H1 (cell line): ENCODE data around the gene GPR39. TPM values are rescaled to one million over a fixed set of nuclear protein-coding genes. Genes with fewer than 3 reads are reported as not detected.

Experiments used
- CTCF ChIA-PET: fragments of 300-600 bp; sonication (Branson Sonifier 250); formaldehyde crosslinking; loops from one replicate; lab custom pipeline; 2021; ENCODE audit not compliant: partially characterized antibody; lab: Charles Lee
- POLR2A ChIA-PET: fragments of 300-600 bp; sonication (Branson Sonifier 250); formaldehyde crosslinking; loops from one replicate; lab custom pipeline; 2021; ENCODE audit warnings: inconsistent platforms; ENCODE audit not compliant: partially characterized antibody; lab: Charles Lee
- DNase-seq, 2 experiments: peaks; one replicate each; pipeline versions ENCODE4 v3.0.0 to v3.0.0-alpha.2; 2010 to 2022; ENCODE audit warnings: low spot score in 2 of 2, low read depth in 1 of 2, mixed read lengths in 1 of 2
- FAIRE-seq: peaks from 2 replicates; lab custom pipeline; 2011; peaks lifted over from hg19 to GRCh38; lab: Jason Lieb, UNC
- H2AFZ ChIP-seq: 2 replicates; pipeline ENCODE4 v1.8.1; 2012; ENCODE audit warnings: low read length, inconsistent platforms
- H2AK5ac ChIP-seq: 2 replicates; pipeline ENCODE4 v1.6.1; 2013; ENCODE audit warnings: low read depth, low read length
- H2BK120ac ChIP-seq: replicated peaks from 2 replicates; pipeline ENCODE3; 2013; ENCODE audit warnings: low read depth, low read length, inconsistent platforms
- H2BK12ac ChIP-seq: 2 replicates; pipeline ENCODE4 v1.6.1; 2013; ENCODE audit warnings: low read depth, low read length
- H2BK15ac ChIP-seq: 2 replicates; pipeline ENCODE4 v1.6.1; 2013; ENCODE audit warnings: low read length
- H2BK20ac ChIP-seq: 2 replicates; pipeline ENCODE4 v1.6.1; 2013; ENCODE audit warnings: low read length
- H2BK5ac ChIP-seq: 2 replicates; pipeline ENCODE4 v1.6.1; 2013; ENCODE audit warnings: low read depth, low read length
- H3K14ac ChIP-seq: 2 replicates; pipeline ENCODE4 v1.6.1; 2013; ENCODE audit warnings: inconsistent platforms; ENCODE audit not compliant: insufficient read length
- H3K18ac ChIP-seq: 2 replicates; pipeline ENCODE4 v1.6.1; 2013; ENCODE audit warnings: low read length; ENCODE audit errors: extremely low read depth
- H3K23ac ChIP-seq: 2 replicates; pipeline ENCODE4 v1.6.1; 2013; ENCODE audit warnings: inconsistent platforms; ENCODE audit not compliant: insufficient read length
- H3K23me2 ChIP-seq: 2 replicates; pipeline ENCODE4 v1.6.1; 2013; ENCODE audit warnings: low read depth, low read length
- H3K27ac ChIP-seq: 2 replicates; pipeline ENCODE4 v1.6.1; 2011; ENCODE audit warnings: low read depth, low read length, inconsistent platforms
- H3K27me3 ChIP-seq, 4 experiments: replicated peaks in 1 of 4; 1 replicate in 1 of 4; 2 replicates in 3 of 4; pipeline versions ENCODE4 v1.6.1 to v1.8.1; 2011 to 2013; ENCODE audit warnings: low read length in 3 of 4, mild to moderate bottlenecking in 3 of 4, inconsistent platforms in 2 of 4, mixed read lengths in 2 of 4, moderate library complexity in 1 of 4; ENCODE audit not compliant: control insufficient read depth in 3 of 4, insufficient read depth in 3 of 4; ENCODE audit errors: extremely low read depth in 1 of 4
- H3K36me3 ChIP-seq, 4 experiments: 2 replicates each; pipeline versions ENCODE4 v1.6.1 to v1.8.1; 2011 to 2013; ENCODE audit warnings: mild to moderate bottlenecking in 4 of 4, low read length in 3 of 4, moderate library complexity in 2 of 4, control low read depth in 1 of 4, inconsistent platforms in 1 of 4; ENCODE audit not compliant: insufficient read depth in 4 of 4, control insufficient read depth in 2 of 4
- H3K4ac ChIP-seq: replicated peaks from 2 replicates; pipeline ENCODE3; 2013; ENCODE audit warnings: low read length, low read depth, mixed read lengths, inconsistent platforms; ENCODE audit not compliant: insufficient read length
- H3K4me1 ChIP-seq, 4 experiments: replicated peaks in 1 of 4; 1 replicate in 1 of 4; 2 replicates in 3 of 4; pipeline versions ENCODE4 v1.6.1 to v1.8.1; 2011 to 2013; ENCODE audit warnings: low read length in 3 of 4, inconsistent platforms in 2 of 4, mixed read lengths in 1 of 4; ENCODE audit not compliant: insufficient read depth in 4 of 4, control insufficient read depth in 3 of 4
- H3K4me2 ChIP-seq, 2 experiments: 2 replicates each; pipeline versions ENCODE4 v1.6.1 to v1.8.1; 2011 to 2013; ENCODE audit warnings: low read depth in 2 of 2, low read length in 2 of 2, control low read depth in 1 of 2, inconsistent platforms in 1 of 2, mild to moderate bottlenecking in 1 of 2; ENCODE audit not compliant: insufficient read depth in 1 of 2
- H3K4me3 ChIP-seq, 4 experiments: fragments of 200-600, 300-600 bp in 1 of 4; sonication (generic), shearing (Covaris generic), sonication (Bioruptor Twin) in 1 of 4; 2 replicates each; pipeline versions ENCODE4 v1.5.1 to v1.8.1; 2011 to 2016; ENCODE audit warnings: low read length in 4 of 4, low read depth in 3 of 4, control low read depth in 2 of 4, inconsistent platforms in 2 of 4, mild to moderate bottlenecking in 2 of 4, mixed read lengths in 1 of 4, moderate library complexity in 1 of 4; ENCODE audit not compliant: insufficient read depth in 2 of 4; ENCODE audit errors: extremely low read depth in 1 of 4
- H3K56ac ChIP-seq: replicated peaks from 2 replicates; pipeline ENCODE3; 2013; ENCODE audit warnings: low read depth, mild to moderate bottlenecking, mixed read lengths, low read length, inconsistent platforms; ENCODE audit not compliant: insufficient read length
- H3K79me1 ChIP-seq: 2 replicates; pipeline ENCODE4 v1.6.1; 2013; ENCODE audit warnings: low read depth, low read length, control low read depth
- H3K79me2 ChIP-seq, 2 experiments: 2 replicates each; pipeline versions ENCODE4 v1.6.1 to v1.8.1; 2012 to 2013; ENCODE audit warnings: low read length in 2 of 2, mild to moderate bottlenecking in 2 of 2, inconsistent platforms in 1 of 2; ENCODE audit not compliant: insufficient read depth in 2 of 2, control insufficient read depth in 1 of 2
- H3K9ac ChIP-seq, 4 experiments: replicated peaks in 1 of 4; 1 replicate in 1 of 4; 2 replicates in 3 of 4; pipeline versions ENCODE4 v1.6.1 to v1.8.1; 2011 to 2013; ENCODE audit warnings: low read depth in 3 of 4, low read length in 3 of 4, control low read depth in 2 of 4, mild to moderate bottlenecking in 2 of 4, moderate library complexity in 2 of 4, inconsistent platforms in 1 of 4; ENCODE audit errors: extremely low read depth in 1 of 4
- H3K9me3 ChIP-seq, 2 experiments: 2 replicates each; pipeline versions ENCODE4 v1.6.1 to v1.8.1; 2012 to 2013; ENCODE audit warnings: mild to moderate bottlenecking in 2 of 2, moderate library complexity in 2 of 2, control low read depth in 1 of 2, inconsistent platforms in 1 of 2, low read depth in 1 of 2, low read length in 1 of 2, mixed read lengths in 1 of 2; ENCODE audit not compliant: insufficient read depth in 2 of 2
- H4K20me1 ChIP-seq, 2 experiments: replicated peaks in 1 of 2; 2 replicates each; pipeline versions ENCODE3 to v1.8.1; 2011 to 2013; ENCODE audit warnings: inconsistent platforms in 2 of 2, low read length in 2 of 2, mild to moderate bottlenecking in 1 of 2; ENCODE audit not compliant: insufficient read depth in 2 of 2, control insufficient read depth in 1 of 2
- H4K5ac ChIP-seq: 2 replicates; pipeline ENCODE4 v1.6.1; 2013; ENCODE audit warnings: low read length, low read depth, mixed read lengths, inconsistent platforms; ENCODE audit not compliant: insufficient read length
- H4K8ac ChIP-seq: 2 replicates; pipeline ENCODE4 v1.8.0; 2013; ENCODE audit warnings: mild to moderate bottlenecking, moderate library complexity, low read length, inconsistent platforms; ENCODE audit not compliant: insufficient read depth; ENCODE audit errors: extremely low read depth
- H4K91ac ChIP-seq: replicated peaks from 2 replicates; pipeline ENCODE3; 2013; ENCODE audit warnings: low read length, mixed read lengths, inconsistent platforms; ENCODE audit not compliant: insufficient read length
- CBX5 ChIP-seq: fragments of 300-800, 300-1000 bp; sonication (generic); IDR thresholded peaks from 2 replicates; pipeline ENCODE4 v1.7.1; 2016; ENCODE audit warnings: antibody characterized with exemption, low read length, low read depth
- KDM1A ChIP-seq: fragments of 200-600, 300-600 bp; sonication (generic); IDR thresholded peaks from 2 replicates; pipeline ENCODE4 v1.7.1; 2016; ENCODE audit warnings: mild to moderate bottlenecking, low read length, borderline replicate concordance
- MAX ChIP-seq: IDR thresholded peaks from 2 replicates; pipeline ENCODE4 v1.6.1; 2012; ENCODE audit warnings: inconsistent platforms
- RFX5 ChIP-seq: IDR thresholded peaks from 2 replicates; pipeline ENCODE4 v1.6.1; 2011; ENCODE audit warnings: low read depth, low read length, improper control_type of control experiment, borderline replicate concordance
- RNF2 ChIP-seq: fragments of 200-900, 300-1000 bp; sonication (generic); IDR thresholded peaks from 2 replicates; pipeline ENCODE4 v1.7.1; 2016; ENCODE audit warnings: borderline replicate concordance, low read depth, mild to moderate bottlenecking, antibody characterized with exemption, low read length; ENCODE audit not compliant: poor library complexity, severe bottlenecking; ENCODE audit errors: missing control alignments
- SIRT6 ChIP-seq: IDR thresholded peaks from one replicate; pipeline ENCODE4 v1.7.1; 2012; ENCODE audit warnings: low read length, inconsistent platforms
- SP2 ChIP-seq: IDR thresholded peaks from 2 replicates; pipeline ENCODE4 v1.6.1; 2012; ENCODE audit warnings: mild to moderate bottlenecking, low read length, inconsistent platforms
- TBP ChIP-seq: IDR thresholded peaks from 2 replicates; pipeline ENCODE4 v1.6.1; 2011; ENCODE audit warnings: low read depth, low read length, improper control_type of control experiment
- WGBS, 2 experiments: shearing (Covaris generic) in 1 of 2; methylation state at CpG; one replicate each; pipeline versions ENCODE4 v1.1.6 to v1.1.7; 2013 to 2015; ENCODE audit warnings: low lambda C conversion rate in 2 of 2, mixed read lengths in 2 of 2, inconsistent platforms in 1 of 2, low coverage in 1 of 2, missing lambda C conversion rate in 1 of 2; ENCODE audit not compliant: insufficient replicate concordance in 2 of 2, insufficient coverage in 1 of 2, insufficient read length in 1 of 2; ENCODE audit errors: extremely low coverage in 1 of 2, missing lambda C conversion rate in 1 of 2; 5-methylcytosine and 5-hydroxymethylcytosine counted together
- polyA plus RNA-seq, 7 experiments: library from polyadenylated mRNA; depleted of rRNA in 3 of 7; stranded (reverse) in 5 of 7; unstranded in 2 of 7; fragments of >200 nt in 5 of 7; fragments of 200-250 nt in 2 of 7; gene quantifications; 1 replicate in 5 of 7; 2 replicates in 1 of 7; 4 replicates in 1 of 7; pipeline versions ENCODE4 v1.2.1 to v1.2.3, GENCODE V29; 2011 to 2013; ENCODE audit warnings: missing spikeins in 2 of 7, mixed read lengths in 2 of 7
- total RNA-seq: library from RNA; stranded (reverse); fragmentation: NEBNext Ultra II Directional; extraction: Animal tissue kit (Norgen Biotek cat#: 25700); gene quantifications from 2 replicates; pipeline ENCODE4 v1.2.1, GENCODE V29; 2021
- TF ChIP-seq, protein P1 (sequence below): IDR thresholded peaks from 2 replicates; pipeline ENCODE4 v1.6.1; 2012; ENCODE audit warnings: inconsistent platforms
- TF ChIP-seq, protein P2 (sequence below): IDR thresholded peaks from 2 replicates; pipeline ENCODE4 v1.6.1; 2011; ENCODE audit warnings: low read depth, mild to moderate bottlenecking, low read length; ENCODE audit not compliant: insufficient read depth

The GPR39 gene
- total and polyA plus RNA-seq, 2 of the 8 experiments (the other 6 are each of a cell fraction or from before 2014, with no cell fraction given): 0.63 to 2.7 TPM

GRCh38 chr2:132599556-132599955 lies 183.0 kb downstream of the GPR39 start:
- POLR2A ChIA-PET: no interaction called here
- no peak overlapping the region for H2BK15ac ChIP-seq
- no peak overlapping the region for H3K9ac ChIP-seq
- no peaks in the 10 kb centered on the region for H3K27me3 ChIP-seq
- H2AFZ ChIP-seq: no peak overlapping the region
- no peak for FAIRE-seq
- no peak overlapping the region for H3K27ac ChIP-seq
- H3K4me2 ChIP-seq: no peak overlapping the region
- CTCF ChIA-PET: interaction anchor here (1.4 kb wide), 1 partner anchor 251 kb away, joined by 3 read pairs; no protein-coding TSS in a partner anchor
- H3K4me3 ChIP-seq: no peak overlapping the region
- no peak overlapping the region for H4K5ac ChIP-seq
- H3K56ac ChIP-seq: no peak overlapping the region
- H2BK20ac ChIP-seq: no peak overlapping the region
- H3K4me1 ChIP-seq: no peaks in the 10 kb centered on the region
- H2BK5ac ChIP-seq: no peak overlapping the region
- H2BK120ac ChIP-seq: no peak overlapping the region
- H3K79me2 ChIP-seq: no peaks in the 10 kb centered on the region
- no peaks in the 10 kb centered on the region for H3K79me1 ChIP-seq
- DNase-seq: no peak
- H4K91ac ChIP-seq: no peak overlapping the region
- no peaks in the 10 kb centered on the region for H3K36me3 ChIP-seq
- no peak overlapping the region for H2BK12ac ChIP-seq
- H4K8ac ChIP-seq: no peak overlapping the region
- H3K23me2 ChIP-seq: no peaks in the 10 kb centered on the region
- no peak overlapping the region for H3K23ac ChIP-seq
- no peaks in the 10 kb centered on the region for H4K20me1 ChIP-seq
- WGBS, 2 experiments: 91% methylated on average over 4 of the region's 4 CpGs; no CpG with 5 or more reads in 1 of the 2 experiments
- no peak overlapping the region for H3K18ac ChIP-seq
- TF ChIP-seq CBX5 (no peak), RNF2 (no peak), RFX5 (no peak), SP2 (no peak), KDM1A (no peak), MAX (no peak), TBP (no peak), SIRT6 (no peak)
- TF ChIP-seq, protein P1, sequence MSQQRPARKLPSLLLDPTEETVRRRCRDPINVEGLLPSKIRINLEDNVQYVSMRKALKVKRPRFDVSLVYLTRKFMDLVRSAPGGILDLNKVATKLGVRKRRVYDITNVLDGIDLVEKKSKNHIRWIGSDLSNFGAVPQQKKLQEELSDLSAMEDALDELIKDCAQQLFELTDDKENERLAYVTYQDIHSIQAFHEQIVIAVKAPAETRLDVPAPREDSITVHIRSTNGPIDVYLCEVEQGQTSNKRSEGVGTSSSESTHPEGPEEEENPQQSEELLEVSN: no peak
- TF ChIP-seq, protein P2, sequence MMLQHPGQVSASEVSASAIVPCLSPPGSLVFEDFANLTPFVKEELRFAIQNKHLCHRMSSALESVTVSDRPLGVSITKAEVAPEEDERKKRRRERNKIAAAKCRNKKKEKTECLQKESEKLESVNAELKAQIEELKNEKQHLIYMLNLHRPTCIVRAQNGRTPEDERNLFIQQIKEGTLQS: no peak
- H3K9me3 ChIP-seq: peaks cover 4% of the 10 kb centered on the region in 2 experiments; a peak in 2 of 4 replicates
- no peak overlapping the region for H3K14ac ChIP-seq
- H2AK5ac ChIP-seq: no peak overlapping the region
- H3K4ac ChIP-seq: no peak overlapping the region
